Uterus (tissue), 2 donors: ENCODE results near the gene MLF2.

Experiments
- POLR2A ChIP-seq, 2 donors: fragments of 450-650 bp; IDR thresholded peaks; one replicate each; pipeline ENCODE4 v1.6.1; 2016; ENCODE audit warnings: antibody characterized with exemption in 2 of 2, mild to moderate bottlenecking in 1 of 2, moderate library complexity in 1 of 2
- TF ChIP-seq, protein P1 (sequence below), 4 experiments: fragments of 200-600 bp in 2 of 4; fragments of 450-650 bp in 2 of 4; sonication (generic) in 2 of 4; IDR thresholded peaks; one replicate each; pipeline ENCODE4 v1.5.1; 2016 to 2019; ENCODE audit warnings: antibody characterized with exemption in 4 of 4, mild to moderate bottlenecking in 2 of 4, moderate library complexity in 1 of 4

DNA sequence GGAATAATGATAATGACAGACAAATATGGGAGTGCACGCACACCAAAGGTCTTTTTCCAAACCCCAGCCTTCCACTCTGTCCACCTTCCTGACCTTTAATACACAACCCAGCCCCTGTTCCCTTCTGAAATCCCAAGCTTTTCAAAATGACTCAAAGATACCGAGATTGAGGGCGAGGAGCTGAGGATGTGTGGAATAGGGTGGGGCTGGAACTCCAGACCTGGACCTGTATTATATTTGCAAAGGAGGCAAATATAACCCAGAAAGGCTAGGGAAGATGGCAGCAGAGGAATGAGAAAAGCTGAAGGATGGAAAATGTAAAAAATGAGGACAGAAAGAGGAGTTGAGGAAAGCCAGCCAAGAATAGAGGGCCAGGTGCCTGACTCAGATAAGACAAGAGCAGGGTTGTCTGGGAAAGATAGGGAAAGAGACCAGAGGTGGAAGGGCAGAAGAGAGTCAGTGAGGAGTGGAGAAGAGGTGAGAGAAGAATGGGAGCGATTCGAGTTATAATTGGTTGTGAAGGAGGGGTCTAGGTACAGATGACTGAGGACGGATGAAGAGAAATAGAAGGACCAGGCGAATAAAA is 12.2 kb upstream of the MLF2 start:
- TF ChIP-seq, protein P1, sequence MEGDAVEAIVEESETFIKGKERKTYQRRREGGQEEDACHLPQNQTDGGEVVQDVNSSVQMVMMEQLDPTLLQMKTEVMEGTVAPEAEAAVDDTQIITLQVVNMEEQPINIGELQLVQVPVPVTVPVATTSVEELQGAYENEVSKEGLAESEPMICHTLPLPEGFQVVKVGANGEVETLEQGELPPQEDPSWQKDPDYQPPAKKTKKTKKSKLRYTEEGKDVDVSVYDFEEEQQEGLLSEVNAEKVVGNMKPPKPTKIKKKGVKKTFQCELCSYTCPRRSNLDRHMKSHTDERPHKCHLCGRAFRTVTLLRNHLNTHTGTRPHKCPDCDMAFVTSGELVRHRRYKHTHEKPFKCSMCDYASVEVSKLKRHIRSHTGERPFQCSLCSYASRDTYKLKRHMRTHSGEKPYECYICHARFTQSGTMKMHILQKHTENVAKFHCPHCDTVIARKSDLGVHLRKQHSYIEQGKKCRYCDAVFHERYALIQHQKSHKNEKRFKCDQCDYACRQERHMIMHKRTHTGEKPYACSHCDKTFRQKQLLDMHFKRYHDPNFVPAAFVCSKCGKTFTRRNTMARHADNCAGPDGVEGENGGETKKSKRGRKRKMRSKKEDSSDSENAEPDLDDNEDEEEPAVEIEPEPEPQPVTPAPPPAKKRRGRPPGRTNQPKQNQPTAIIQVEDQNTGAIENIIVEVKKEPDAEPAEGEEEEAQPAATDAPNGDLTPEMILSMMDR (IDR thresholded peaks at IDR 0.05), result no peak
- no peak for TF ChIP-seq POLR2A (IDR thresholded peaks at IDR 0.05)
